ENCODE results near the gene POM121. TPM values are rescaled to one million over a fixed set of nuclear protein-coding genes. Genes with fewer than 3 reads are reported as not detected.
"Not testable (repeated sequence)": the region's sequence is repeated elsewhere in the genome, so short reads cannot be mapped to it uniquely, and the experiment has no call there.

POM121 gene
- total and polyA plus RNA-seq, 2 donors (not counting 1 experiment from before 2014, with no cell fraction given) = 4.8 to 6.3 TPM

- H2AFZ ChIP-seq (ENCODE audit: low read length); DNase-seq (ENCODE audit: low read depth in 2 of 2); H3K36me3 ChIP-seq (ENCODE audit: control insufficient read depth, insufficient read depth, low read length); H3K79me2 ChIP-seq (ENCODE audit: control insufficient read depth, insufficient read depth, low read length); H3K9ac ChIP-seq (ENCODE audit: insufficient read depth, low read length); H3K4me2 ChIP-seq (ENCODE audit: extremely low read depth, insufficient read depth, low read length); H3K9me3 ChIP-seq (ENCODE audit: control insufficient read depth, insufficient read depth, low read depth, low read length); H3K27me3 ChIP-seq (ENCODE audit: control insufficient read depth, insufficient read depth, low read length); H4K20me1 ChIP-seq (ENCODE audit: control insufficient read depth, extremely low read depth, insufficient read depth, low read length); H3K4me3 ChIP-seq (replicated peaks in 1 of 4; ENCODE audit: control extremely low read depth in 1 of 4, insufficient read depth in 1 of 4, low read depth in 3 of 4, low read length in 4 of 4); H3K27ac ChIP-seq (ENCODE audit: insufficient read depth, low read length); H3K4me1 ChIP-seq (ENCODE audit: control insufficient read depth, extremely low read depth, insufficient read depth, low read length): not testable (repeated sequence)
Observed at GRCh38 chr7:72908422-72908821, 16.5 kb upstream of the POM121 start.

GRCh38 chr7:72911395-72911794 is 13.5 kb upstream of the POM121 start:
- not testable (repeated sequence) for H3K4me3 ChIP-seq (replicated peaks in 1 of 4; ENCODE audit: control extremely low read depth in 1 of 4, insufficient read depth in 1 of 4, low read depth in 3 of 4, low read length in 4 of 4); H4K20me1 ChIP-seq (ENCODE audit: control insufficient read depth, extremely low read depth, insufficient read depth, low read length); H3K4me2 ChIP-seq (ENCODE audit: extremely low read depth, insufficient read depth, low read length); H3K36me3 ChIP-seq (ENCODE audit: control insufficient read depth, insufficient read depth, low read length); H3K4me1 ChIP-seq (ENCODE audit: control insufficient read depth, extremely low read depth, insufficient read depth, low read length); H3K79me2 ChIP-seq (ENCODE audit: control insufficient read depth, insufficient read depth, low read length); H3K27me3 ChIP-seq (ENCODE audit: control insufficient read depth, insufficient read depth, low read length); H3K27ac ChIP-seq (ENCODE audit: insufficient read depth, low read length); H3K9me3 ChIP-seq (ENCODE audit: control insufficient read depth, insufficient read depth, low read depth, low read length); H3K9ac ChIP-seq (ENCODE audit: insufficient read depth, low read length); DNase-seq (ENCODE audit: low read depth in 2 of 2); H2AFZ ChIP-seq (ENCODE audit: low read length)

GRCh38 chr7:72913750-72914149 is 11.1 kb upstream of the POM121 start:
- not testable (repeated sequence) for H3K79me2 ChIP-seq (ENCODE audit: control insufficient read depth, insufficient read depth, low read length); DNase-seq (ENCODE audit: low read depth in 2 of 2)

GRCh38 chr7:72914756-72915525 is 10.0 kb upstream of the POM121 start:
- peak; percentile 47 to 62 for DNase-seq (ENCODE audit: low read depth in 2 of 2)
- H3K4me1 ChIP-seq (ENCODE audit: control insufficient read depth, extremely low read depth, insufficient read depth, low read length); H3K9ac ChIP-seq (ENCODE audit: insufficient read depth, low read length); H3K9me3 ChIP-seq (ENCODE audit: control insufficient read depth, insufficient read depth, low read depth, low read length); H3K4me2 ChIP-seq (ENCODE audit: extremely low read depth, insufficient read depth, low read length); H2AFZ ChIP-seq (ENCODE audit: low read length); H3K27ac ChIP-seq (ENCODE audit: insufficient read depth, low read length); H4K20me1 ChIP-seq (ENCODE audit: control insufficient read depth, extremely low read depth, insufficient read depth, low read length); H3K4me3 ChIP-seq (replicated peaks in 1 of 4; ENCODE audit: control extremely low read depth in 1 of 4, insufficient read depth in 1 of 4, low read depth in 3 of 4, low read length in 4 of 4); H3K36me3 ChIP-seq (ENCODE audit: control insufficient read depth, insufficient read depth, low read length); H3K27me3 ChIP-seq (ENCODE audit: control insufficient read depth, insufficient read depth, low read length); H3K79me2 ChIP-seq (ENCODE audit: control insufficient read depth, insufficient read depth, low read length): not testable (repeated sequence)
- TF ChIP-seq CTCF (conservative IDR thresholded peaks at IDR 0.05 in 1 of 2, IDR thresholded peaks at IDR 0.05 in 1 of 2; ENCODE audit: low read depth in 1 of 2, low read length in 2 of 2) = peak; percentile 57 to 68

More at GRCh38 chr7:72913750-72914149, 11.1 kb upstream of the POM121 start:
- H4K20me1 ChIP-seq (ENCODE audit: control insufficient read depth, extremely low read depth, insufficient read depth, low read length); H2AFZ ChIP-seq (ENCODE audit: low read length); H3K9ac ChIP-seq (ENCODE audit: insufficient read depth, low read length); H3K27me3 ChIP-seq (ENCODE audit: control insufficient read depth, insufficient read depth, low read length); H3K27ac ChIP-seq (ENCODE audit: insufficient read depth, low read length); H3K4me3 ChIP-seq (replicated peaks in 1 of 4; ENCODE audit: control extremely low read depth in 1 of 4, insufficient read depth in 1 of 4, low read depth in 3 of 4, low read length in 4 of 4); H3K4me1 ChIP-seq (ENCODE audit: control insufficient read depth, extremely low read depth, insufficient read depth, low read length); H3K4me2 ChIP-seq (ENCODE audit: extremely low read depth, insufficient read depth, low read length); H3K9me3 ChIP-seq (ENCODE audit: control insufficient read depth, insufficient read depth, low read depth, low read length); H3K36me3 ChIP-seq (ENCODE audit: control insufficient read depth, insufficient read depth, low read length): not testable (repeated sequence)
